ENCODE data around the gene ASTN2.

DNA sequence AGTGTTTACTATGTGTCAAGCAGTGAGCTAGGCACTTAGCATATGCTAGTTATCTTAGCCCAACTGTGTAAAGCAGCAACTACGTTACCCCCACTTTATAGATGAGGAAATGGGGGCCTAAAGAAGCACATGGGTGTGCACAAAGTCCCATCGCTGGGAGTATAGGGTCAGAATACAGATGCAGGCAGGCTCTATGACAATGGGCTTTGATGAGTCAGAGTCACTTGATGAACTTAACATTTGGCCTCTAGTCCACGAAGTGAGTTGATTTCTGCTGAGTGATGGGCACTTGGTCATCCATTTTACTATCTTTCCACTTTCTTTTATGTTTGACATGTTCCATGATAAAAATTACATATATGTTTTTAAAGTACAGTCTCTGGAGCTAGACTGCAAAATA is 523.4 kb downstream of the ASTN2 start:
- TF ChIP-seq, protein P1, sequence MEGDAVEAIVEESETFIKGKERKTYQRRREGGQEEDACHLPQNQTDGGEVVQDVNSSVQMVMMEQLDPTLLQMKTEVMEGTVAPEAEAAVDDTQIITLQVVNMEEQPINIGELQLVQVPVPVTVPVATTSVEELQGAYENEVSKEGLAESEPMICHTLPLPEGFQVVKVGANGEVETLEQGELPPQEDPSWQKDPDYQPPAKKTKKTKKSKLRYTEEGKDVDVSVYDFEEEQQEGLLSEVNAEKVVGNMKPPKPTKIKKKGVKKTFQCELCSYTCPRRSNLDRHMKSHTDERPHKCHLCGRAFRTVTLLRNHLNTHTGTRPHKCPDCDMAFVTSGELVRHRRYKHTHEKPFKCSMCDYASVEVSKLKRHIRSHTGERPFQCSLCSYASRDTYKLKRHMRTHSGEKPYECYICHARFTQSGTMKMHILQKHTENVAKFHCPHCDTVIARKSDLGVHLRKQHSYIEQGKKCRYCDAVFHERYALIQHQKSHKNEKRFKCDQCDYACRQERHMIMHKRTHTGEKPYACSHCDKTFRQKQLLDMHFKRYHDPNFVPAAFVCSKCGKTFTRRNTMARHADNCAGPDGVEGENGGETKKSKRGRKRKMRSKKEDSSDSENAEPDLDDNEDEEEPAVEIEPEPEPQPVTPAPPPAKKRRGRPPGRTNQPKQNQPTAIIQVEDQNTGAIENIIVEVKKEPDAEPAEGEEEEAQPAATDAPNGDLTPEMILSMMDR (IDR thresholded peaks at IDR 0.05): no peak
- no peak for TF ChIP-seq POLR2A (IDR thresholded peaks at IDR 0.05)

All from testis (tissue), 2 donors.